SK-MEL-5 (cell line): Measurements from ENCODE around the gene SPATA12. TPM values are rescaled to one million over a fixed set of nuclear protein-coding genes. Genes with fewer than 3 reads are reported as not detected.

Experiments used
- DNase-seq: peaks from one replicate; pipeline ENCODE4 v3.0.0-alpha.2; 2016; ENCODE audit warnings: low read depth, low spot score
- in situ Hi-C: cut with HindIII; loops from 2 replicates; pipeline ENCODE4 v1.10.0; 2016; ENCODE audit warnings: low sequenced_read_pairs, high pct_unique_total_duplicates, low pct_unique_long_range_greater_than_20kb
- polyA plus RNA-seq, 2 experiments: library from polyadenylated mRNA; depleted of rRNA; stranded (reverse); fragments of >200 nt; gene quantifications; 2 replicates each; pipeline ENCODE4 v1.2.3, GENCODE V29; 2015
- total RNA-seq: library from RNA; depleted of rRNA; stranded (reverse); fragments of >200 nt; shearing (Covaris generic); gene quantifications from 2 replicates; pipeline ENCODE4 v1.2.3, GENCODE V29; 2014; rRNA removed

The SPATA12 gene
- 0.42 and 0.69 TPM in 2 replicates for total RNA-seq
- 0.93 and 1.5 TPM in 2 replicates for polyA plus RNA-seq (2015; cell fraction: cytosol; rRNA removed)
- polyA plus RNA-seq (2015; cell fraction: nucleus; rRNA removed), result 0.42 and 1.5 TPM in 2 replicates

- in situ Hi-C loops, result no loop called here
- peak; percentile 90 for DNase-seq
Measured at GRCh38 chr3:57060089-57060821, at the start of gene SPATA12. SPATA12 (plus strand) TSS chr3:57060664; CDS start chr3:57073695, 13,031 bp downstream.

- DNase-seq, result peak; percentile 37
- in situ Hi-C loops, result no loop called here
Measured at GRCh38 chr3:57011022-57011421, 49.4 kb upstream of the SPATA12 start.

GRCh38 chr3:57012847-57013246 lies 47.6 kb upstream of the SPATA12 start:
- no peak for DNase-seq
- in situ Hi-C loops, result no loop called here

- in situ Hi-C loops, result no loop called here
- DNase-seq, result no peak
Measured at GRCh38 chr3:57015350-57015729, 45.1 kb upstream of the SPATA12 start.

- in situ Hi-C loops, result no loop called here
Measured at GRCh38 chr3:57015912-57016311, 44.6 kb upstream of the SPATA12 start.

GRCh38 chr3:57017459-57017845 lies 43.0 kb upstream of the SPATA12 start:
- in situ Hi-C loops, result no loop called here
- peak; percentile 57 for DNase-seq

More at GRCh38 chr3:57015912-57016311, 44.6 kb upstream of the SPATA12 start:
- no peak for DNase-seq

GRCh38 chr3:57018246-57018645 lies 42.2 kb upstream of the SPATA12 start:
- DNase-seq, result no peak
- in situ Hi-C loops, result no loop called here

- in situ Hi-C loops, result no loop called here
- DNase-seq, result no peak
Measured at GRCh38 chr3:57019057-57019456, 41.4 kb upstream of the SPATA12 start.

GRCh38 chr3:57025237-57025636 lies 35.2 kb upstream of the SPATA12 start:
- in situ Hi-C loops, result no loop called here
- DNase-seq, result no peak

- in situ Hi-C loops, result no loop called here
- no peak for DNase-seq
Measured at GRCh38 chr3:57026944-57027343, 33.5 kb upstream of the SPATA12 start.

- no peak for DNase-seq
- in situ Hi-C loops, result no loop called here
Measured at GRCh38 chr3:57029383-57029782, 31.1 kb upstream of the SPATA12 start.

GRCh38 chr3:57029924-57030323 lies 30.5 kb upstream of the SPATA12 start:
- in situ Hi-C loops, result no loop called here
- no peak for DNase-seq

- DNase-seq, result no peak
- in situ Hi-C loops, result no loop called here
Measured at GRCh38 chr3:57030721-57031120, 29.7 kb upstream of the SPATA12 start.

- no peak for DNase-seq
- in situ Hi-C loops, result no loop called here
Measured at GRCh38 chr3:57031631-57032541, 28.6 kb upstream of the SPATA12 start.

GRCh38 chr3:57036952-57037351 lies 23.5 kb upstream of the SPATA12 start:
- DNase-seq, result no peak
- in situ Hi-C loops, result no loop called here

GRCh38 chr3:57038466-57039164 lies 21.8 kb upstream of the SPATA12 start:
- no peak for DNase-seq
- in situ Hi-C loops, result no loop called here

GRCh38 chr3:57041674-57042073 lies 18.8 kb upstream of the SPATA12 start:
- no peak for DNase-seq
- in situ Hi-C loops, result no loop called here

GRCh38 chr3:57043518-57043917 lies 16.9 kb upstream of the SPATA12 start:
- in situ Hi-C loops, result no loop called here
- DNase-seq, result no peak
